Stomach (tissue), 9 donors: Measurements from ENCODE around the gene LCN10. TPM values are rescaled to one million over a fixed set of nuclear protein-coding genes. Genes with fewer than 3 reads are reported as not detected.

Experiments
- DNase-seq, 2 donors: peaks; one replicate each; pipeline versions ENCODE4 v3.0.0 to v3.0.0-alpha.2; 2013 to 2019
- H3K27ac ChIP-seq, 5 donors: fragments of 200-600 bp in 4 of 5; sonication (generic) in 4 of 5; one replicate each; pipeline ENCODE4 v1.5.1; 2013 to 2019; ENCODE audit warnings: mild to moderate bottlenecking in 1 of 5, moderate library complexity in 1 of 5
- H3K27me3 ChIP-seq, 3 donors: fragments of 200-600 bp; sonication (generic); one replicate each; pipeline ENCODE4 v1.5.1; 2017 to 2019; ENCODE audit warnings: mixed run types in 1 of 3
- H3K36me3 ChIP-seq, 4 donors: fragments of 200-600 bp; sonication (generic); 1 replicate in 3 of 4; 2 replicates in 1 of 4; pipeline ENCODE4 v1.5.1; 2016 to 2019
- H3K4me1 ChIP-seq, 4 donors: fragments of 200-600 bp; sonication (generic); one replicate each; pipeline ENCODE4 v1.5.1; 2016 to 2019
- H3K4me3 ChIP-seq, 4 donors: fragments of 200-600 bp; sonication (generic) in 3 of 4; one replicate each; pipeline ENCODE4 v1.5.1; 2016 to 2019; ENCODE audit warnings: mild to moderate bottlenecking in 1 of 4
- H3K9me3 ChIP-seq, 4 donors: fragments of 200-600 bp; sonication (generic); one replicate each; pipeline ENCODE4 v1.5.1; 2016 to 2019
- EP300 ChIP-seq: sonication (generic); formaldehyde crosslinking; IDR thresholded peaks from one replicate; pipeline ENCODE4 v1.6.1; 2017; ENCODE audit warnings: antibody characterized with exemption
- POLR2A ChIP-seq, 4 donors: fragments of 450-650 bp; IDR thresholded peaks; one replicate each; pipeline ENCODE4 v1.6.1; 2016; ENCODE audit warnings: antibody characterized with exemption in 4 of 4, control low read depth in 2 of 4, mild to moderate bottlenecking in 1 of 4, moderate library complexity in 1 of 4
- POLR2AphosphoS5 ChIP-seq, 3 donors: sonication (generic); formaldehyde crosslinking; IDR thresholded peaks; one replicate each; pipeline ENCODE4 v1.6.1; 2016; ENCODE audit warnings: antibody characterized with exemption in 3 of 3
- WGBS, 5 donors: extraction: QIAGEN DNeasy Blood & Tissue Kit in 3 of 5; methylation state at CpG; one replicate each; pipeline versions ENCODE4 v1.1.5 to v1.1.7; 2013 to 2018; 5-methylcytosine and 5-hydroxymethylcytosine counted together
- intact Hi-C: fragments of 100-400 bp; cut with DNase I; formaldehyde crosslinking; loops from one replicate; pipeline ENCODE4 v1.15.1; 2023; ENCODE audit warnings: low total_unique reads
- polyA plus RNA-seq, 3 donors: library from polyadenylated mRNA; stranded (reverse); fragments of 200-250 nt; gene quantifications; one replicate each; pipeline ENCODE4 v1.2.3, GENCODE V29; 2013
- total RNA-seq, 5 donors: library from RNA; depleted of rRNA; stranded (reverse); fragments of >200 nt; gene quantifications; one replicate each; pipeline versions ENCODE4 v1.1.0 to v1.2.3, GENCODE V29; 2014 to 2016
- TF ChIP-seq, protein P1 (sequence below), 7 experiments: fragments of 450-650 bp in 4 of 7; fragments of 200-600 bp in 3 of 7; sonication (generic) in 3 of 7; IDR thresholded peaks; one replicate each; pipeline ENCODE4 v1.5.1; 2016 to 2019; ENCODE audit warnings: antibody characterized with exemption in 7 of 7, control low read depth in 2 of 7, mild to moderate bottlenecking in 1 of 7
- donor health status: healthy with polysubstance abuse.
- donor health status: Bipolar disorder and iron deficiency.
- donor health status: healthy.

LCN10 gene
- total and polyA plus RNA-seq, 8 donors: 0.58 to 25.5 (median 8.5) TPM

DNA sequence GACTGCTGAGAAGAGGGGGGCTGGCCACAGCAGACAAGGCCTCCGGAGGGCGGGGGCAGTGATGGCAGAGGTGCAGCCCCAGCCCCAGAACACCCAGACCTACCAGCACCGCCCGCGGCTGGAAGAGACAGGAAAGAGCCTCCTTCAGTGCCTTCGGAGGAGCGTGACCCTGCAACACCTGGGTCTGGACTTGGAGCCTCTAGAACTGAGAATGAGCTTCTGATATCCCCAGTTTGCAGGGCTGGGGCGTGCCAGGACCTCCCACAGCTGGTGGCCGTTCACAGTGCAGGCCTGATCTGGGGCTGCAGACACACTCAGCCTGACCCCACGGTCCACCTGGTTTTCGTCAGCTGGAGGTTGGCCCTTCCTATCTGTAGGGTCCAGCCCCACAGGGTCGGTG lies 9.1 kb downstream of the LCN10 start:
- TF ChIP-seq EP300 (no peak), POLR2A (IDR thresholded peaks at IDR 0.05) (no peak), POLR2AphosphoS5 (IDR thresholded peaks at IDR 0.05) (no peak)
- TF ChIP-seq, protein P1, sequence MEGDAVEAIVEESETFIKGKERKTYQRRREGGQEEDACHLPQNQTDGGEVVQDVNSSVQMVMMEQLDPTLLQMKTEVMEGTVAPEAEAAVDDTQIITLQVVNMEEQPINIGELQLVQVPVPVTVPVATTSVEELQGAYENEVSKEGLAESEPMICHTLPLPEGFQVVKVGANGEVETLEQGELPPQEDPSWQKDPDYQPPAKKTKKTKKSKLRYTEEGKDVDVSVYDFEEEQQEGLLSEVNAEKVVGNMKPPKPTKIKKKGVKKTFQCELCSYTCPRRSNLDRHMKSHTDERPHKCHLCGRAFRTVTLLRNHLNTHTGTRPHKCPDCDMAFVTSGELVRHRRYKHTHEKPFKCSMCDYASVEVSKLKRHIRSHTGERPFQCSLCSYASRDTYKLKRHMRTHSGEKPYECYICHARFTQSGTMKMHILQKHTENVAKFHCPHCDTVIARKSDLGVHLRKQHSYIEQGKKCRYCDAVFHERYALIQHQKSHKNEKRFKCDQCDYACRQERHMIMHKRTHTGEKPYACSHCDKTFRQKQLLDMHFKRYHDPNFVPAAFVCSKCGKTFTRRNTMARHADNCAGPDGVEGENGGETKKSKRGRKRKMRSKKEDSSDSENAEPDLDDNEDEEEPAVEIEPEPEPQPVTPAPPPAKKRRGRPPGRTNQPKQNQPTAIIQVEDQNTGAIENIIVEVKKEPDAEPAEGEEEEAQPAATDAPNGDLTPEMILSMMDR (IDR thresholded peaks at IDR 0.05): no peak
- WGBS, 5 donors: 83 to 87% (median 87%) methylated on average over 12 of the region's 12 CpGs

GRCh38 chr9:136732444-136733178 lies 10.1 kb downstream of the LCN10 start:
- no peaks in the 10 kb centered on the region for H3K27me3 ChIP-seq
- H3K36me3 ChIP-seq: no peaks in the 10 kb centered on the region
- H3K4me3 ChIP-seq: no peak overlapping the region
- H3K4me1 ChIP-seq: peaks cover 11 to 13% (median 11%) of the 10 kb centered on the region in 4 donors
- intact Hi-C loops: no loop called here
- TF ChIP-seq EP300: no peak
- TF ChIP-seq, protein P1 (IDR thresholded peaks at IDR 0.05): no peak
- no peak for TF ChIP-seq POLR2A (IDR thresholded peaks at IDR 0.05)
- TF ChIP-seq POLR2AphosphoS5 (IDR thresholded peaks at IDR 0.05): no peak
- WGBS, 5 donors: 67 to 69% (median 68%) methylated on average over 13 to 16 of the region's 16 CpGs
- no peaks in the 10 kb centered on the region for H3K9me3 ChIP-seq
- no peak for DNase-seq
- H3K27ac ChIP-seq: no peak overlapping the region

More for the DNA sequence above, 9.1 kb downstream of the LCN10 start:
- H3K27me3 ChIP-seq: no peaks in the 10 kb centered on the region
- H3K4me1 ChIP-seq: peaks cover 6 to 9% (median 8%) of the 10 kb centered on the region in 4 donors
- intact Hi-C loops: no loop called here
- H3K36me3 ChIP-seq: no peaks in the 10 kb centered on the region
- H3K9me3 ChIP-seq: no peaks in the 10 kb centered on the region
- DNase-seq: no peak
- H3K4me3 ChIP-seq: no peak overlapping the region
- no peak overlapping the region for H3K27ac ChIP-seq

DNA sequence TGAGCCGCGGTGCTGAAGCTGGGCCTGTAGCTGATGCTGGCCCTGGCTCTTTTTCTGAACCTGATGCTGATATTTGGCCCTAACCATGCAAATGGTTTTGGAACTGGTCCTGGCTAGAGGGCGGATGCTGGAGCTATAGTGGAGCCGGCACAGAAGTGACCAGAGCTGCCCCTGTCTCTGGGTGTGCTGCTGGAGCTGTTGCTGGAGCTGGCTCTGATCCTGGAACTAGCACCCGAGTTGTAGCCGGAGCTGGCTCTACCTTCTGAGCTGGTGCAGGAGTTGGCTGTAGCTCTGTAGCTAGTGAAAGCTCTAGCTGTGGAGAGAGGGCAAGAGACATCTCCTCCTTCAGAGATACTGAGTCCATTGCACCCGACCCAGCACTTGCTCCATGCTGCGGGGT lies 12.8 kb downstream of the LCN10 start:
- H3K9me3 ChIP-seq: no peaks in the 10 kb centered on the region
- peaks cover 13 to 19% (median 17%) of the 10 kb centered on the region in 4 donors for H3K36me3 ChIP-seq
- H3K27me3 ChIP-seq: no peaks in the 10 kb centered on the region
- no peak overlapping the region for H3K4me3 ChIP-seq
- WGBS, 5 donors: 93 to 100% (median 96%) methylated on average over 3 to 8 of the region's 8 CpGs
- intact Hi-C loops: no loop called here
- no peak for TF ChIP-seq EP300
- no peak for TF ChIP-seq POLR2A (IDR thresholded peaks at IDR 0.05)
- TF ChIP-seq, protein P1 (IDR thresholded peaks at IDR 0.05): no peak
- TF ChIP-seq POLR2AphosphoS5 (IDR thresholded peaks at IDR 0.05): no peak
- H3K27ac ChIP-seq: no peak overlapping the region
- DNase-seq: no peak
- peaks cover 29 to 37% (median 36%) of the 10 kb centered on the region in 4 donors for H3K4me1 ChIP-seq

DNA sequence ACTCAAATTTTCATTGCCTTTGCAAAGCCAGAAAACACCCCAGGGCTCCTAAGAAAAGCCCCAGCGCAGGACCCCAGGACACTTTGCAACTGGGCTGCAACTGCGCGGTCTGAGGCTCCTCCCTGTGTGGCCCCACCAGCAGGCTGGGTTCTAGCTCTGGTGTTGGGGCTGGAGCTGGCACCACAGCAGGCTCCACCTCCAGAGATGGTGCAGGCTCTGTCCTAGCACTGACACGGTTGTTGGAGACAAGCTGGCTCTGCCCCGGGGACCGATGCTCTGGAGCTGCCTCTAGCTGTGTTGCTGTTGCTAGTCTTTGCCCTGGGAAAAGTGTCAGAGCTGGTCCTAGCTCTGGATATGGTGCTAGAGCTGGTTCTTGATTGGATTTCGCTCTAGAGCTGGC lies 13.6 kb downstream of the LCN10 start:
- Histone ChIP-seq H3K4me3 (peak overlapping the region; percentile 74 to 83 (median 76)), H3K9me3 (no peaks in the 10 kb centered on the region), H3K27me3 (no peaks in the 10 kb centered on the region), H3K4me1 (peaks cover 29 to 45% (median 41%) of the 10 kb centered on the region in 4 donors), H3K27ac (peak overlapping the region in 1 of 5 donors; percentile 85), H3K36me3 (peaks cover 21 to 26% (median 25%) of the 10 kb centered on the region in 4 donors)
- no peak for TF ChIP-seq EP300
- TF ChIP-seq, protein P1 (IDR thresholded peaks at IDR 0.05): no peak
- no peak for TF ChIP-seq POLR2AphosphoS5 (IDR thresholded peaks at IDR 0.05)
- TF ChIP-seq POLR2A (IDR thresholded peaks at IDR 0.05): no peak
- DNase-seq: no peak
- intact Hi-C loops: no loop called here
- 80 to 90% (median 87%) methylated on average over 3 to 7 of the region's 7 CpGs for WGBS, 5 donors
